LNCaP clone FGC (cell line): ENCODE results near the gene ALDH3A1.

Source experiments
- DNase-seq: peaks from one replicate; pipeline ENCODE4 v3.0.0-alpha.2; 2011; ENCODE audit warnings: low read depth
- H3K4me3 ChIP-seq: 2 replicates; pipeline ENCODE4 v1.5.1; 2011; ENCODE audit warnings: mild to moderate bottlenecking, low read depth, low read length, control low read depth
- CTCF ChIP-seq: IDR thresholded peaks from 2 replicates; pipeline ENCODE4 v1.5.1; 2012; ENCODE audit warnings: mild to moderate bottlenecking; ENCODE audit not compliant: control insufficient read depth, insufficient read depth; ENCODE audit errors: extremely low read depth

Gene ALDH3A1

GRCh38 chr17:19731626-19732025 lies 16.5 kb downstream of the ALDH3A1 start:
- no peak for DNase-seq
- no peak for TF ChIP-seq CTCF
- no peak overlapping the region for H3K4me3 ChIP-seq

DNA sequence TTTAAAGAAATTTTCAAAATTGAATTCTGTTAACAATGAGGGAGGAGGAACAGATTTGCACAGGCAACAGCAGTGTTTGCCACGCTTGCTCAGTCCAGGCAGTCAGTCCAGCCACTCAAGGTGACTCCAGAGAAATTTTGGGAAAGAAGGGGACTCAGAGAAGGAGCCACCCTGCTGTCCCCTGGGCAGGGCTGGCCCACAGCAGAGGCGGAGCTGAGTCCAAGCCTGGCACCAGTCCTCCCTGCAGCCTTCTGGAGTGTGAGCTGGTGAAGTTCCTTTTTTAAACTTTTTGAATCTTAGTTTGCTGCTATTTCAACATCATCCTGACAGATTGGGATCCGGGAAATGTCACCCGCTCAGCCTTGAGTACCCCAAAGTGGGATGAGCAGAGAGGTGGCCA lies 17.3 kb downstream of the ALDH3A1 start:
- H3K4me3 ChIP-seq: no peak overlapping the region
- TF ChIP-seq CTCF: no peak
- DNase-seq: no peak

GRCh38 chr17:19729900-19730299 lies 18.2 kb downstream of the ALDH3A1 start:
- TF ChIP-seq CTCF: no peak
- no peak for DNase-seq
- H3K4me3 ChIP-seq: no peak overlapping the region

GRCh38 chr17:19728084-19728495 lies 20.0 kb downstream of the ALDH3A1 start:
- no peak for TF ChIP-seq CTCF
- DNase-seq: peak; percentile 54
- no peak overlapping the region for H3K4me3 ChIP-seq

- TF ChIP-seq CTCF: no peak
- DNase-seq: peak; percentile 63
- H3K4me3 ChIP-seq: no peak overlapping the region
Measured at GRCh38 chr17:19727501-19728078, 20.5 kb downstream of the ALDH3A1 start.

DNA sequence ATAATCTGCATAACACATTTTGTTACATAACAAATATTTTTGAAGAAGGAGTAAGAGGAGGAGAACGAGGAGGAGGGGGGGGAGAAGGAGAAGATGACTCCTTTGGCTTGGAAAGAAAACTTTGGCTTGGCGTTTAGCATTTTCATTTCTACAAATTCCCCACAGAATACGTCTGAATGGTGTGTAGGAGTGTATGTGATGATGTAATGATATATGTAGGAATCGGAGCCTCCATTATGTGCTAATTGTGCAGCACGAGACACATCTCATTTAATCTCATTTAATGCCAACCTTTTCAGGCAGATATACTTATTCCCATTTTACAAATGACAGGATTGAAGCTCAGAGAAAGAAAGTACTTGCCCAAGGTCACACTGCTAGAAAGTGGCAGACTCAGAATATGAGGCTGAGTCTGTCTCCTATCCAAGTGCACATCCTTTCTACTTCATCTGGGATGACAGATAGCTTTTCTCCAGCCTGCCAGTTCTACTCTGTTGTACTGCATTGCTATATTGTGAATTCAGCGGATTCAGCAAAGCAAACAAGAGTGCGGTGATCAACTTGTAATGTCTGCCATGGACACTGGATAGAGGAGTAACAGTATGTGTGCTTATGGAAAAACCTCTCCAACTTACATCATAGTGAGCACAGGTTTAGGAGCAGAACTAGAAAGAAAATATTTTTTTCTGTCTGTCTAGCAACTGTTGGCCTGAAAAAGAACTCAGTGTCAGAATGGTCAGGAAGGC lies 21.3 kb downstream of the ALDH3A1 start:
- no peak overlapping the region for H3K4me3 ChIP-seq
- no peak for DNase-seq
- no peak for TF ChIP-seq CTCF

GRCh38 chr17:19725486-19725885 lies 22.6 kb downstream of the ALDH3A1 start:
- no peak for TF ChIP-seq CTCF
- DNase-seq: no peak
- no peak overlapping the region for H3K4me3 ChIP-seq
